GM20431 (cell line): ENCODE data around the gene CUBN.

Source experiments
- in situ Hi-C: fragments of 300-500 bp; cut with MseI, MboI; formaldehyde crosslinking; loops from one replicate; pipeline ENCODE4 v1.15.0; 2020; ENCODE audit warnings: low sequenced_read_pairs; ENCODE audit not compliant: unreplicated experiment

The CUBN gene

DNA sequence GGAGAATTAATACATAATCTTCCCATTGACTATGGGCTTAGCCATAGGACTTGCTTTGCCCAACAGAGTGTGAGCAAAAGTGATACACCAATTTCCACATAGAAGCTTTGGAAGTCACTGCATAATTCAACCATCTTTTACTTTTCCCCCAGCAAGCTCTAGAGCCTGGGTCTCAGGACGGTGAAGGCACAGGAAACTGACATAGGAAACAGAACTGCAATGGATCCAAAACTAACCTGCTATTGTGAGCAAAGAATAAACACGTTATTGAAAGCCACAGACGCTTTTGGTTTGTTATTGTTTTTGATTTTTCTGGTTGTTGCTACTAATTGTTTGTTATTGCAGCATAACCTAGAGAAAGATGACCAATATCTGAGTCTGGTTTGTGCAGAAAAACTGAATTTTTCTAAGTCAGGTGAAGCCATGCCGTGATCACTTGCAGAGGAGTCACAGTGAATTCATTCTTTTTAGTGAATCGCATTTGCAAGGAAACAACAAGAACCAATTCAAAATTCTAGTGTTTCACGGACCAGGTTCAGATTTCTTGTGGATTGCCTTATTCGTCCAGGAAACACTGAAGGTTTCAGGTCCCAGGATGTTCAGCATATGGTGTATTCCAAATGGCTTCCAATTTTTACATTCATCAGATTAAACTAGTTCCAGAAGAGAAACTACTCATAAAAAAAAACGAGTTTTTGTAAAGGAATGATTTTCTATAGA, 52.8 kb downstream of the CUBN start:
- in situ Hi-C loops = no loop called here

DNA sequence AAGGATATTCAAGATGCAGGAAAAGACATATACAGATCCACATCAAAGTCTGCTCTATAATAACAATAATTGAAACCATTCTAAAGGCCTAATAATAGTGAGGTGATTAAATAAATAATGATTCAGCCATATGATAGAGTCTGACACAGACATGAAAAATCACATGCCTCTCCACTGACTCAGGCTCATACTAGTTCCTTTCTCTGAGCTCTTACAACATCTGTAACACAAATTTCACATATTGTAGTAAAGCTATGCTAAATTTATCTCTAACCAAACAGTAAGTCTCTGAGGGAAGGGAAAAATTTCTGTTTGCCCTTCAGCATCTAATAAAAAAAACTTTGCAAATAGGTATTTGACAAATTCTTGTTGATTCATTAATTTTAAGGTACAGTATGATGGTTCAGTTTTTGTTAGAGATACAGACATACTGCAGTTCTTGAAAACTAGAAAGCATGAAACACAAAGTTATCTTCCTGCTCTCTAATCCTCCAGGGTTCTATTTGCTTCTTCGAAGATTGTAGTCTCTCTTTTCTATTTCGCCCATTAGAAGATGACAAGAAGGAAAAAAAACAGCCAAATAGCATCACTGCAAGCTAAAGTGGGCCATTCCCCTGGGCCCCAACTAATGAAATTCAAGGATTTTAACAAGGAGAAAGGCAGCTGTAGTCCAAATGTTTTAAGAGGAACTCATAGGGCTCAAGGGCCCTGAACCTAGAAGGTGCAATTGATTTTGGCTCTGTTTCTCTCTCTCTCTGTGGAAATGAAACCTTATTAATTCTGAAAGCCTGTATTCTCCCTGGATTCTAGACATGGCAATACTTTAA, 53.9 kb downstream of the CUBN start:
- in situ Hi-C loops = no loop called here

DNA sequence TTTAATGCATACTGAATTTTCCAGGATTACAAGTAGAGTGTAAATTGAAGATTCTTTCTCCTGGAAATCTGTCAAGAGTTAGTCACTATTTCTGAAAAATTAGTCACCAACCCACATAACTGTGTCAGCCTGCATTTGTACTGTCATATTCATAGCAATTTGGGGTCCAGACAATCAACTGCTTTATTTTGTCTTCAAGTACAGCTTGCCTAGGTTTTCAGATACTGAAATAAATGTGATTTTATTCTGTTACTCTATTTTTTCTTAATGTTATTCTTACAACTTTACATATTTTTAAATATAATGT, 55.1 kb downstream of the CUBN start:
- in situ Hi-C loops = no loop called here

DNA sequence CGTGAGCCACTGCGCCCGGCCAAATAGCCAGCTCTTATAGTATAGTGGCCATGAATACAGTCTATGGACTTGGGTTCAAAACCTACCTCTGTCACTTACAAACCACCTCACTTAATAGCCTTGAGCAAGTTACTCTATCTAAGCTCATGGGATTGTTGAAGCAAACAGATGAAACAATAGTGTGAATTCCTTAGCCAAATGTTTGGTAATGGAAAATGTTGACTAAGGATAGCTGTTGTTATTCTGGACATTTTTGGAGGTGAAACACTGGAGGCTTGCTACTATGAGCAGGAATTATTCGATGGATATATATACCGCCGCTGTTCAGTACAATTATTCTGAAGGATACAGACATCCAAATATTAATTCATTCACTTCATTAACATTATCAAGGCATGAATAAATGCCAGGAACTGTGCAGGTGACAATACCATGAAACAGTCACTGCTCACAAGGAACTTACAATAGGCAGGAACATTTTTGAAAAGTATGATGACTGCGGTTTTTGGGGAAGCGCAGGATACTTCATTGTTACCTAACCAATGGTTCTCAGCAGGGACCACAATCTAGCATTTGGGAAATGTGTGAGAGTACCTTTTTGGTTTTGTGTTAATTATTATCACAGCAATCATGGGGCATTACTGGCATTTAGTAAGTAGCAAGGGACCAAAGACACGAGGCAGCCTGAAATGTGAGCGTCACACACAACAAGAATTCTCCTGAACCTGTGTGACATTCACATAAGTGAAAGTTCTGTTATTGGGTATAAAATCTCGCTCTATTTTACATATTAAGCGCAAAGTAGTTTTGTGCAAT, 55.7 kb downstream of the CUBN start:
- in situ Hi-C loops = no loop called here

DNA sequence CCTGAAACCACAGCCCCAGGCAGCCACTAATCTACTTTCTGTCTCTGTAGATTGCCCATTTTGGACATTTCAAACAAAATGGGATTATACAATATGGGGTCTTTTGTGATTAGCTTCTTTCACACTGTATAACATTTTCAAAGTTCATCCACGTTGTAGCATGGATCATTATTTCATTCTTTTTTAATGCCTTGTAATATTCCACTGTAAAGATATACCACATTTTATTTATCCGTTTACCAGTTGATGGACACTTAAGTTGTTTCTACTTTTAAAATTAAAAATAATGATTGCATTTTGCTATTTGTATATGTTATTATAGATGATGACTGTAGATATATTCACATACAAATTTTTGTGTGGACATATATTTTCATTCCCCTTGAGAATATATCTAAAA, 60.7 kb downstream of the CUBN start:
- in situ Hi-C loops = no loop called here

DNA sequence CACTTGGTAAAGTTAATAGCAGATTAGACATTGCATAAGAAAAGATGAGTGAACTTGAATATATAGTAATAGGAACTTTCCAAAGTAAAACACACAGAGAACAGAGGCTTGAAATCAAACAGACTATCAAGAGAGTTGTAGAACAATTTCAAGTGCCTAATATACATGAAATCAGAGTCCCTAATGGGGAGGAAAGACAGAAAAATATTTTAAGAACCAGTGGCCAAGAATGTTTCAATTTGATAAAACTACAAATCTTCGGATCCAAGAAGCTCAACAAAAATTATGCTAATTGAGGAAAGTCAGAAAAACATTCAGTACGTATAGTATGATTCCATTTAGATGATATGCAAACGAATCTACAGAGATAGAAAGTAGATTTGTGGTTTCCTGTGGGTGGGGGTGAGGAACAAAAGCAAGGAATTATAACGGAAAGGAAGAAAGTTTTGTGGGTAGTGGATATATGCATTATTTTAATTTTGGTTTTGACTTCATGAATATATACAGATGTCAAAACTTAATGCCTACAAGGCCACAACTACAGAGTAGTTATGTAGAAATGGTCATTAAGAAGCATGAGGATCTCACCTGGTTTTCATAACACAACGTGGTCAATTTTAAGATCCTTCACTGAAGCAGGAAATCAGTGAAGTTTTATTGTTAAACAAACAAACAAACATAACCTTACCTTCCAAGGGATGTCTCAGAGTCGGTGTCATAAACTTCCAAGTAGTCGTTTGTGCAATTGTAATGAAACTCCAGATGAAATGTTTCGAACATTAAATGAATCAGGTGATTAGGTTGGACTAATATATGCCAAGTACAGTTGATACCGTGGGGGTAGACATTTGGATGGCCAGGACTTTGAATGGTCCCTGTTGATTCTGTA, 62.0 kb downstream of the CUBN start:
- in situ Hi-C loops = no loop called here

DNA sequence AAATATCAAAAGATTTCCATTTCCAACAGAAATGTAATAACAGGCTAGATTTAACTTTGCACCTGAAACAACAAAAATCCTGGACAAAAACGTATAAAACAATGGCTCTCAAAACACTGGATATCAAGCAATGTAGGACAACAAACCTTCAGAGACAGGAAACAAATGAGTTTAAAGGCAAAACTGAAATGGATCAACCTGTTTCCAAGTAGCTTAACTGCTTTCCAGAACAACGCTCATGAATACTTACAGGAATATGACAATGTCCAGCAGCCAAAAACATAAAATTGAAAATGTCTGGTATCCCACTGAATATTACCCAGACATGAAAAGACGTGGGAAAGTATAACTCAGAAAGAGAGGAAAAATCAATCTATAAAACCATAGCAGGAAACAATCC, 62.8 kb downstream of the CUBN start:
- in situ Hi-C loops = no loop called here

DNA sequence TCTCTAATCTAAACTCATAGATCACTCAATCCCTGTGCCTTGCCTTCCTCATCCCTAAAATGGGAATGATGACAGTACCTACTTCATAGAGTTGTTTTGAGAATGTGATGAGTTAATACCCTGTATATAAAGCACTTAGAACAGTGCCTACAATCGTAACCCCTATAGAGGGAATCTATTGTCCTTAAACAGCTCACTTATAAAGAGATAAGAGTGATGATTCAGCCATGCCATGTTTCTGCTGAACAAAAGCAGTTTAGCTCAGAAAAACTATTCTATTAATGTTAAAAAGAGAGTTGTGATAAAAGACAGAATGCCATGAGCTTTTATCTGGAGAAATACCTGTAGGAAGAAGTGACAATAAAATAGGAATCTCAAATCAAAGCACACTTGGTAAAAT, 63.6 kb downstream of the CUBN start:
- in situ Hi-C loops = no loop called here

DNA sequence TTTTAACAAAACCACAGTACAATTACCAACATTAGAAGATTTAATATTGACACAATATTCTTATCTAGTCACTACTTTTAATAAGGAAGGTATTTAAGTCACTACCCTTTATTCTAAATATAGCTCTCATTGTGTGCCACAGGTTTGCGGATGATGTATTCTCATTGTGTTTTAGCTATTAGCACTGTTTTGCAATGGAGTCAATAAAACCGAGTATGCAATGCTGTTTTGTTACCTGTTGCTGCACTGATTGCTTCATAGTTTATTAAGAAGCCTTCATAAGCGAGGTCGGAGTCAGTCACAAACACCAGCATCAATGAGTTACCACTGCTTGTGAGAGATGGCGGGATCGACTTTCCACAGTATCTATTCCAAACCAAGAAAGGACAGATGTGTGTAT, 64.3 kb downstream of the CUBN start:
- in situ Hi-C loops = no loop called here

DNA sequence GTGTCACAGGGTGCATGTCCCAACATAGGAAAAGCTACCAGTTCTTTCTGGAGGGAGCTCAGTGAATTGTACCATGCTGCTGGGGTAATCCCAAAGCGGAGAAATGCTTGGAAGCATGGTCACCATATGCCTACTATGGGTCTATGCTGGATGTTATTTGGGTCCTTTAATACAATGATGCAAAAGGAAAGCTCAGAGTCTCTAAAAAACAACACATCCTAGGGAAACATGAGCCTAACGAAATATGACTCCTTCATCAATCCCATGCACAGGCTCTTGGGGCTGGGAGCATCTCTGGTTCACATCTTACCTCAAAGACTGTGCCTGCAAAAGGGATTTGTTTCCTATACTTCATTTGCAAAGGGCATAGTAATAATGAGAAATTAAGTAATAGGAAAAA, 65.2 kb downstream of the CUBN start:
- in situ Hi-C loops = no loop called here

DNA sequence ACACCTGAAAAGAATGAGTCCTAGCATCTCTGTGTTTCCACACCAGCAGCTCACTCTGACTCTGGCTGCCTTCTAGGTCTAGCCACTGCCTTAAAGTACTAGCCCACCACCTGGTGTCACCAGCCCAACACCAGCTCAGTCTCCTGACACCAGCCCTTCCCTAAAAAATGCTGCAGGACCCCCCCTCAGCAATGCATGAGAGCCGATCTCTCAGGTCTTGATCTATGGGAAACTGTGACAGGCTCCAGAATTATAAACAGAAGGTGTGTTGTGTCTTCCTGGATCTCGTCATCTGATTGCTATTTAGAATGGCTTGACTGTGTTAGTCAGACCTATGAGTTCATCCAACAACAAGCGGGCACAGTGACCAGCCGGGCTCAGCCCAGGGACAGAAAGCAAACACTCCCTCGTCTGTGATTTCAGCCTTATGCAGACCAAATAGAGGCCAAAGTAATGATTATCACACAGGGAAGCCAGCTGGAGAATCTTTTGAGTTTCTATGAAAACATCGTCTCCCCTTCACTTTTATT, 66.6 kb downstream of the CUBN start:
- in situ Hi-C loops = no loop called here

DNA sequence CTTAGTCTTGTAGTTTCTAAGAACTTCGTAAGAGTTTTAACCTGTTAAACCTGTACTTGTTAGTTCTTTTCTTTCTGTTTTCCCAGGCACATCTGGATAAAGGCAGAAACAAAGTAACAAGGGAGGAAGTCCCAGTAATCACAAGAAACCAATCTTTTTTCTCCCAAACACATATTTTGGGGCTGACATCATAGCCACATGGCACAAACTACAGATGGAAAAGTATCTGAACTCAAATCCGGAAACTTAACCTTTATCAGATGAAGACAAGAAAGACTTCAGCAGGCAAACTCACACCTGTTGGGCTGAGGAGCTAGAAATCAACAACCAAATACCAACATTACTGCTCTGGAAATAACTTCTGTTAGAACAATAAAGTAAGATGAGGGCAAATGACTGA, 67.1 kb downstream of the CUBN start:
- in situ Hi-C loops = no loop called here

DNA sequence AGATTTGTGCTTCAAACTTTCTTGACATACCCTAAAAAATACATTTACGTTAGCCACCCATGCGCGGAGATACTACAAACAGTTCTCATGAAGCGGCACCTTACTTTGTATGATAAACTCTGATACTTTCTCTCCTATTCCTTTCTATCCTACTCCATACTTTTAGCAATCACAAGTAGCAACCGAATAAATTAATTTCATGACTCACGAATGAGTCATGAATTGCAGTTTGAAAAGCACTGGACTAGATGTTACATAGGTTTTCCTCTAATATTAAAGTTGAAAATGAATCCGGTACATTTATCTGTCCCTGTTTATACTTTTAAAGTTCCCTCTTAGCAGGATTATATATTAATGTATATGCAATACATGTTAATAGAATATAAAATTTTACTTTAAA, 67.6 kb downstream of the CUBN start:
- in situ Hi-C loops = no loop called here

DNA sequence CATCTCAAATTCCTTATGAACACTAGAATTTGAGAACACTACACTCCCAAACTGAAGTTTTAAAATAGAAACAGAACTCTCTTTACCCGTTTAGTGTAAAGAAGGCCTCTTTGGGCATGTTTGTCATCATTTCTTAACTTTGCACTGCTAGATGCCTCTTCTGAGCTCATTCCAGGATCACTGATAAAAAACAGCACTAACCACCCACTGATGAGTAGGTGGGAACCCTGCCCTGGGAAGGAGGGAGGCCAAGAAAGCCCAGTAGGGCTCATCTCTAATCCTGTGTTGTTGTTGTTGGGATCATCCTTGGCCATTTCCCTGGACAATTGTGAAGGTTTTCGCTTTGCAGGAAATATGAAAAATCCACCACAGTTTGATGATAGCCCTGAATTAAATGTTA, 68.2 kb downstream of the CUBN start:
- in situ Hi-C loops = no loop called here

DNA sequence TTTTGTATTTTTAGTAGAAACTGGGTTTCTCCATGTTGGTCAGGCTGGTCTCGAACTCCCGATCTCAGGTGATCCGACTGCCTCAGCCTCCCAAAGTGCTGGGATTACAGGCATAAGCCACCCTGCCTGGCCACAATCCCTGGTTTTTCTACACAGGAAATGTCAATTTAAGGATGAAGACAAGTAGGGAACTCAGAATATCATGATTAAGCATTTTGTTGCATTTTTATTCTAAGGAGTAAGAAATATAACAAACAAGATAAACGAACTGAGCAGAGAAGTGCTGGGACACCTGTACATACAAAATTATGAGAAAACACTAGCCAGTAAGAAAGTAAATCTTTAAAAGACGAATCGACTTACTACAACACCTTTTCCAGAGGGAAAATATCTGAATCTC, 69.3 kb downstream of the CUBN start:
- in situ Hi-C loops = no loop called here

DNA sequence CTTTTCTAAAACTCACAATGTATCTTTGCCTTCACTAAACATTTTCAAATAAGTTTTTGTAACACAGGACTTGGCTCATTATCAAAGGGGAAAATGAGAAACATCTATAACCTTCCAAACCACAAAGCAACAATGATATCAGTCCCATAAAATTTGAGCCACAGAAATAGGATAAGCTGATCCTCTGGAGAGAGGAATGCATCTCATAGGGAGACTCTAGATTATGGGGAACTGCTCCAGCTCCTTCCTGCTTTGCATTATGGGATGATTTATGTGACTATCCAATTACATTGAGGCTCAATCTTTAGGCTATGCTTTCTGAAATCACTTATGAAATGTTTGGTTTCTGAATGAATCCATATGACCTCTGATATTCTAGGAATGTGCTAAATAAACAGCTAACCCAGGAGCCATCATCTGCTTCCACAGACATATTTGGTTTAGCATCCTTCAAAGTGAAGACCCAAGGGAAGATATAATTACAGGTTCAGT, 70.4 kb downstream of the CUBN start:
- in situ Hi-C loops = no loop called here

DNA sequence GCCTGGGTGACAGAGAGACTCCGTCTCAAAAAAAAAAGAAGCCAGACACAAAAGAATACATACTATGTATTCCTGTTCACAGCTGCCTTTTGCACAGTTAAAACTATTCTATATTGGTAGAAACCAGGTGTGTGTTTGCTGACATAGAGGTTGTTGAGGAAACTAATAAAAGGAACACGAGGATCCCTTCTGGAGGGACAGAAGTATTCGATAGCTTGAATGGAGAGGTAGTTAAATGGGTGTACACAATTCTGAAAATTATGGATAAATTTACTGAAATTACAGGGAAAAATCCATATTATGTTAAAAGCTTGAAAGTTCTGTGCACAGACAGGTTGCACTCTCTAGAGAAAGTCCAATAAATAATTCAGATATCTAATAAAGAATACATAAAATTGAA, 71.5 kb downstream of the CUBN start:
- in situ Hi-C loops = no loop called here

DNA sequence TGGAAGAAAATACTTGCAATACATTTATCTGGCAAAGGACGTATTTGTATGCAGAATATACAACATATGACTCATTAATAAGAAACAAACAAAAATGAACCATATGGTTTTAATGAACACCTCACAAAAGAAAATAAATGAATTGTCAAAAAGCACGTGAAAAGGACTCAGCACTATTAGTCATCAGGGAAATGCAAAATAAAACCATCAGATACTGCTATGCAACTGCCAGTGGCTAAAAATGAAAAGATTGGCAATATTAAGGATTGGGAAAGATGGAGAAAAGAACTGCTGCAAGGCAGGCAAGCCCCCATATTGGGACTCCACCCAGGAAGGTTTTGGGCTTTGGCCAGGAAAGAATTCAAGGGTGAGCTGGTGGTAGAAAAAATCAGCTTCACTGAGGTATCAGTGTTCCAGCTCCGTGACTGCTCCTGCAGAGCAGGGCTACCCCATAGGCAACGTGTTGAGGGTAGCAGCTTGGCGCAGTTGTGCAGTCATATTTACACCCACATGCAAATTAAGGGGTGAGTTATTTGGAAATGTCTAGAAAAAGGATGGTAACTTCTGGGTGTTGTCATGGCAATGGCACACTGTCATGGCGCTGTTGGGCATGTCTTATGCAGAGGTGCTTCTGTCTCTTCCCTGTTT, 72.7 kb downstream of the CUBN start:
- in situ Hi-C loops = no loop called here

DNA sequence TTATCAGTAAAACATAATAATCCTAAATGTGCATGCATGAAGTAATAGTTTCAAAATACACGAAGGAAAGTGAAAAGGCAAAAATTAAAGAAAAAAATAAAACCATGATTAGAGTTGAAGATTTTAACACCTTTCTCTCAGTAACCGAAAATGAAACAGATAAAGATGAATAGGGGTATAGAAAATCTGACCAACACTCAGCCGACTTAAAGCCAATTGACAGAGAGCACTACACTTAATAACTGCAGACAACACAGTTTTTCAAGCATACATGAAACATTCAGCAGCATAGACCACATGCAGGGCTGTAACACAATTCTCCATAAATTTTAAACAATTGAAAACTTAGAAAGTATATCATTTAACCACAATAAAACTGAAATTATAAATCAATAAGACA, 76.1 kb downstream of the CUBN start:
- in situ Hi-C loops = no loop called here
